GM12878 (cell line): ENCODE results near the gene COPE. TPM values are rescaled to one million over a fixed set of nuclear protein-coding genes. Genes with fewer than 3 reads are reported as not detected.

Source experiments
- ATAC-seq: fragments of 200-7000 bp; cut with Tn5 transposase; 3 replicates; pipeline ENCODE4 v1.9.1; 2020; ENCODE audit warnings: mild to moderate bottlenecking, moderate library complexity
- BruUV-seq: library from RNA; stranded (reverse); fragments of 400-500 nt; replicated peaks from 2 replicates; lab custom pipeline; 2021; lab: Mats Ljungman, UMichigan
- CTCF ChIA-PET: fragments of 300-600 bp; sonication (Branson Sonifier 250); formaldehyde crosslinking; extraction: SDS; loops from one replicate; lab custom pipeline; 2021; ENCODE audit warnings: inconsistent platforms; lab: Yijun Ruan, JAX
- POLR2A ChIA-PET: fragments of 350-600 bp; formaldehyde crosslinking; extraction: SDS; loops from one replicate; lab custom pipeline; 2021; ENCODE audit warnings: inconsistent platforms; lab: Charles Lee
- RAD21 ChIA-PET: fragments of 300-600 bp; sonication (Branson Sonifier 250); formaldehyde crosslinking; loops from one replicate; lab custom pipeline; 2023; ENCODE audit warnings: antibody characterized with exemption; ENCODE audit not compliant: unreplicated experiment; lab: Charles Lee
- SMC1A ChIA-PET: fragments of 300-600 bp; sonication (Branson Sonifier 250); formaldehyde crosslinking; loops from one replicate; lab custom pipeline; 2023; ENCODE audit not compliant: unreplicated experiment, uncharacterized antibody; lab: Charles Lee
- DNase-seq: peaks from one replicate; pipeline ENCODE4 v3.0.0-alpha.2; 2011; ENCODE audit warnings: low read depth, low spot score
- FAIRE-seq: peaks from 3 replicates; lab custom pipeline; 2011; peaks lifted over from hg19 to GRCh38; lab: Jason Lieb, UNC
- H2AFZ ChIP-seq: 2 replicates; pipeline ENCODE4 v1.6.0; 2011; ENCODE audit warnings: low read depth, low read length, control low read depth; ENCODE audit not compliant: control insufficient read depth
- H3K27ac ChIP-seq: 2 replicates; pipeline ENCODE4 v1.5.1; 2011; ENCODE audit warnings: control low read depth; ENCODE audit not compliant: control insufficient read depth, insufficient read depth
- H3K27me3 ChIP-seq, 2 experiments: replicated peaks in 1 of 2; 2 replicates each; pipeline versions ENCODE4 v1.6.0 to v1.6.1; 2011; ENCODE audit warnings: low read length in 1 of 2; ENCODE audit not compliant: control insufficient read depth in 2 of 2, insufficient read depth in 2 of 2
- H3K36me3 ChIP-seq, 2 experiments: 2 replicates each; pipeline ENCODE4 v1.5.1; 2011; ENCODE audit warnings: low read length in 1 of 2; ENCODE audit not compliant: control insufficient read depth in 2 of 2, insufficient read depth in 2 of 2
- H3K4me1 ChIP-seq: 2 replicates; pipeline ENCODE4 v1.6.1; 2011; ENCODE audit warnings: mild to moderate bottlenecking, low read length, moderate library complexity, mixed read lengths; ENCODE audit not compliant: control insufficient read depth, insufficient read depth
- H3K4me2 ChIP-seq: 2 replicates; pipeline ENCODE4 v1.6.0; 2011; ENCODE audit warnings: control low read depth; ENCODE audit not compliant: control insufficient read depth, insufficient read depth
- H3K4me3 ChIP-seq: fragments of 200-600 bp; sonication (generic); 2 replicates; pipeline ENCODE4 v1.5.1; 2016
- H3K79me2 ChIP-seq: 2 replicates; pipeline ENCODE4 v1.6.0; 2011; ENCODE audit warnings: low read length; ENCODE audit not compliant: control insufficient read depth, insufficient read depth
- H3K9ac ChIP-seq: 2 replicates; pipeline ENCODE4 v1.8.0; 2011; ENCODE audit warnings: low read length, control low read depth, mixed read lengths; ENCODE audit not compliant: control insufficient read depth, insufficient read depth
- H3K9me3 ChIP-seq: replicated peaks from 3 replicates; pipeline ENCODE4 v1.5.1; 2011; ENCODE audit warnings: mild to moderate bottlenecking, low read length; ENCODE audit not compliant: control insufficient read depth, insufficient read depth
- H4K20me1 ChIP-seq: 2 replicates; pipeline ENCODE4 v1.6.0; 2011; ENCODE audit not compliant: control insufficient read depth, insufficient read depth
- BACH1 ChIP-seq: fragments of 450-650 bp; IDR thresholded peaks from 2 replicates; pipeline ENCODE4 v1.6.1; 2017; ENCODE audit warnings: mild to moderate bottlenecking, borderline replicate concordance
- BCL11A ChIP-seq: IDR thresholded peaks from 2 replicates; pipeline ENCODE4 v1.6.1; 2011; ENCODE audit warnings: low read depth, low read length
- HSF1 ChIP-seq: fragments of 150-350 bp; IDR thresholded peaks from 2 replicates; pipeline ENCODE4 v1.6.1; 2014; ENCODE audit warnings: mild to moderate bottlenecking, low read depth, low read length
- MYB ChIP-seq: fragments of 150-350 bp; IDR thresholded peaks from 2 replicates; pipeline ENCODE4 v1.6.1; 2014; ENCODE audit warnings: mild to moderate bottlenecking, low read depth, low read length, borderline replicate concordance
- PML ChIP-seq: IDR thresholded peaks from 2 replicates; pipeline ENCODE4 v1.6.1; 2012; ENCODE audit warnings: low read length, inconsistent platforms
- POLR2A ChIP-seq: IDR thresholded peaks from 2 replicates; pipeline ENCODE4 v1.6.1; 2011; ENCODE audit warnings: low read depth, mild to moderate bottlenecking, low read length
- SKIL ChIP-seq: fragments of 450-650 bp; IDR thresholded peaks from 2 replicates; pipeline ENCODE4 v1.6.1; 2017; ENCODE audit warnings: mild to moderate bottlenecking, low read depth, inconsistent platforms; ENCODE audit not compliant: poor library complexity, severe bottlenecking
- YY1 ChIP-seq: IDR thresholded peaks from 2 replicates; pipeline ENCODE4 v1.6.1; 2011; ENCODE audit warnings: low read depth, mild to moderate bottlenecking, low read length
- ZNF274 ChIP-seq: IDR thresholded peaks from one replicate; pipeline ENCODE4 v1.8.0; 2011; ENCODE audit not compliant: insufficient read length, insufficient read depth
- ZSCAN29 ChIP-seq: fragments of 450-650 bp; IDR thresholded peaks from 2 replicates; pipeline ENCODE4 v1.6.1; 2017; ENCODE audit warnings: mild to moderate bottlenecking, moderate library complexity
- WGBS: methylation state at CpG from one replicate; pipeline ENCODE4 v1.1.6; 2016; ENCODE audit warnings: low lambda C conversion rate; ENCODE audit not compliant: insufficient replicate concordance, insufficient coverage; ENCODE audit errors: missing lambda C conversion rate; 5-methylcytosine and 5-hydroxymethylcytosine counted together
- in situ Hi-C: fragments of 300-500 bp; cut with MboI; formaldehyde crosslinking; loops from 9 replicates; pipeline ENCODE4 v1.14.3; 2018; ENCODE audit warnings: mixed read lengths
- intact Hi-C: fragments of 100-400 bp; cut with micrococcal nuclease; formaldehyde crosslinking; loops from one replicate; pipeline ENCODE4 v1.14.2; 2022; ENCODE audit not compliant: unreplicated experiment
- polyA plus RNA-seq, 11 experiments: library from polyadenylated mRNA; depleted of rRNA in 4 of 11; unstranded in 6 of 11; stranded (reverse) in 5 of 11; fragments of >200 nt; fragmentation: Nextera tagmentation in 4 of 11; fragmentation: Illumina TruSeq in 1 of 11; extraction: Ambion mirVana in 4 of 11; extraction: Trizol in 1 of 11; gene quantifications; 1 replicate in 1 of 11; 2 replicates in 10 of 11; pipeline versions ENCODE4 v1.2.1 to v1.2.3, GENCODE V29; 2011 to 2016; ENCODE audit warnings: inconsistent platforms in 2 of 11, missing spikeins in 2 of 11, low read depth in 1 of 11
- total RNA-seq, 4 experiments: library from RNA; depleted of rRNA in 3 of 4; stranded (reverse); fragments of >200 nt in 3 of 4; fragmentation: Illumina TruSeq in 1 of 4; extraction: Trizol in 1 of 4; gene quantifications; 2 replicates each; pipeline versions ENCODE4 v1.2.1 to v1.2.3, GENCODE V29; 2013 to 2021

COPE gene
- total and polyA plus RNA-seq, 10 of the 15 experiments (the other 5 are each of a cell fraction or from before 2014, with no cell fraction given), result 3.5 to 464 (median 222) TPM

DNA sequence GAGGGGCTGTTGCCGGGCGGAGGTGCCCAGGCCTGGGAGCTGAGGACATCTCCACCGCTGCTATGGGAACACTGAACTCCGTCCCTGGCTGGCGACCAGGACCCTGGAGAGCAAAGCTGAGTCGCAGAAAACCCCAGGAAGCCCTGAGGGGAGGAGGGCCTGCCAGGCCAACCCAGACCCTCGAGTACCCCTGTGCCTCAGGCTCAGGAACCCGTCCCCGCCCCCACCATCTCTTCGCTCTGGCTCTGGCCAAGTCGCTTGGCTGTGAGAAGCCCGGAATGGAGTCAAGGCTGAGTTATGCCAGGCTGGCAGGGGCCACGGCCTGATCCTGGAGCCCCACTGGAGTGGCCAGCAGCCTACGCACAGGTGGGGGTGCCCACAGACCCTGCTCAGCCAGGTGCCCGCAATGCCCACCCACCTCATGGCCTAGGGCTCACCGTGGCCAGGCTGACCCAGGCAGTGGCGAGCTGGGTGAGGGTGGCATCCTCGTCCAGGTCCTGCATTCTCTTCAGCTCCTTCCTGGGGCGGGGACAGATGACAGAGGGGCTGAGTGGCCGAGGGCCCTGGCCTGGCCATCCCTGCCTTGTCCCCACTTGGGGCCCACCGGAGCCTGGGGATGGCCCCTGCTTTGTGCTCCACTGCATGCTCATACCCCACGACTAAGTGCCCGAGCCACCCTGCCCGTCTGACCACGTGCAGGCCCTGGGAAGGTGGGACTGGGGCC lies 14.7 kb downstream of the COPE start:
- no peak for ATAC-seq

GRCh38 chr19:18903156-18904037 lies 15.8 kb downstream of the COPE start:
- 93% methylated on average over 29 of the region's 29 CpGs for WGBS
- Histone ChIP-seq H3K4me3 (no peak overlapping the region), H3K9me3 (no peaks in the 10 kb centered on the region), H3K79me2 (no peaks in the 10 kb centered on the region), H3K9ac (no peak overlapping the region), H3K36me3 (peaks cover 2 to 9% of the 10 kb centered on the region in 2 experiments; a peak in 2 of 4 replicates), H4K20me1 (no peaks in the 10 kb centered on the region), H3K4me2 (no peak overlapping the region), H3K27me3 (no peaks in the 10 kb centered on the region), H3K4me1 (no peaks in the 10 kb centered on the region), H3K27ac (no peak overlapping the region), H2AFZ (no peak overlapping the region)
- ChIA-PET SMC1A (no interaction called here), POLR2A (no interaction called here), CTCF (no interaction called here), RAD21 (no interaction called here)
- in situ Hi-C loops (no loop called here), intact Hi-C loops (no loop called here)
- FAIRE-seq, result no peak
- no peak for DNase-seq
- no TSS peak for BruUV-seq
- ATAC-seq, result no peak
- TF ChIP-seq SKIL (no peak), PML (no peak), YY1 (no peak), BACH1 (no peak), ZNF274 (no peak), ZSCAN29 (no peak), HSF1 (no peak), POLR2A (peak; percentile 38; the same call in 1 of the 2 replicates)

More for the DNA sequence above, 14.7 kb downstream of the COPE start:
- DNase-seq, result no peak
- BruUV-seq, result no TSS peak
- no peak overlapping the region for H3K4me3 ChIP-seq
- ChIA-PET CTCF (no interaction called here), RAD21 (no interaction called here), POLR2A (no interaction called here), SMC1A (no interaction called here)
- no peaks in the 10 kb centered on the region for H3K4me1 ChIP-seq
- H3K4me2 ChIP-seq, result no peak overlapping the region
- 92% methylated on average over 24 of the region's 25 CpGs for WGBS
- FAIRE-seq, result no peak
- H3K9me3 ChIP-seq, result no peaks in the 10 kb centered on the region
- TF ChIP-seq POLR2A (0 out of 2 replicates have a peak, but pooled peaks have one; percentile 28), ZNF274 (no peak), MYB (no peak), BCL11A (no peak)
- intact Hi-C loops (no loop called here), in situ Hi-C loops (no loop called here)
- no peak overlapping the region for H3K9ac ChIP-seq
- H3K79me2 ChIP-seq, result no peaks in the 10 kb centered on the region
- no peaks in the 10 kb centered on the region for H3K27me3 ChIP-seq
- no peak overlapping the region for H2AFZ ChIP-seq
- no peak overlapping the region for H3K27ac ChIP-seq
- no peaks in the 10 kb centered on the region for H4K20me1 ChIP-seq
- H3K36me3 ChIP-seq, result peaks cover 2 to 8% of the 10 kb centered on the region in 2 experiments; a peak in 3 of 4 replicates
